LNCAP (cell line): ENCODE results near the gene AGPS.

Experiments
- CTCF ChIP-seq: fragments of 450-650 bp; IDR thresholded peaks from 2 replicates; pipeline ENCODE4 v1.5.1; 2017; ENCODE audit warnings: mild to moderate bottlenecking

The AGPS gene

GRCh38 chr2:177448031-177448430 lies 55.5 kb downstream of the AGPS start:
- no peak for TF ChIP-seq CTCF

- no peak for TF ChIP-seq CTCF
Observed at GRCh38 chr2:177449159-177449558, 56.6 kb downstream of the AGPS start.

- no peak for TF ChIP-seq CTCF
Observed at GRCh38 chr2:177455187-177455586, 62.6 kb downstream of the AGPS start.

- TF ChIP-seq CTCF = no peak
Observed at GRCh38 chr2:177460973-177461585, 68.5 kb downstream of the AGPS start.

- no peak for TF ChIP-seq CTCF
Observed at GRCh38 chr2:177464549-177464948, 72.0 kb downstream of the AGPS start.

GRCh38 chr2:177465400-177466138 lies 73.0 kb downstream of the AGPS start:
- no peak for TF ChIP-seq CTCF

GRCh38 chr2:177466337-177467195 lies 74.0 kb downstream of the AGPS start:
- TF ChIP-seq CTCF = no peak
